HepG2 (cell line): ENCODE measurements around the gene CTRL. TPM values are rescaled to one million over a fixed set of nuclear protein-coding genes. Genes with fewer than 3 reads are reported as not detected.

Source experiments
- ATAC-seq: fragments of 200-7000 bp; cut with Tn5 transposase; 3 replicates; pipeline ENCODE4 v1.9.1; 2020; ENCODE audit warnings: mild to moderate bottlenecking, moderate library complexity
- BruUV-seq: library from RNA; stranded (reverse); fragments of 400-500 nt; replicated peaks from 2 replicates; lab custom pipeline; 2021; lab: Mats Ljungman, UMichigan
- CTCF ChIA-PET: fragments of 300-600 bp; formaldehyde crosslinking; extraction: SDS; loops from one replicate; lab custom pipeline; 2021; ENCODE audit warnings: low total read pairs, inconsistent platforms, low intra/inter-chr PET ratio; lab: Yijun Ruan, JAX
- POLR2A ChIA-PET: fragments of 350-600 bp; sonication (Branson Sonifier 250); formaldehyde crosslinking; loops from one replicate; lab custom pipeline; 2020; ENCODE audit warnings: antibody characterized with exemption, inconsistent platforms; lab: Yijun Ruan, JAX
- DNase-seq: peaks from one replicate; pipeline ENCODE4 v3.0.0-alpha.2; 2015; ENCODE audit warnings: low spot score
- FAIRE-seq: peaks from 3 replicates; lab custom pipeline; 2011; peaks lifted over from hg19 to GRCh38; lab: Jason Lieb, UNC
- H2AFZ ChIP-seq: one replicate; pipeline ENCODE4 v1.6.1; 2011; ENCODE audit warnings: low read length, inconsistent platforms
- H3K27ac ChIP-seq: fragments of 300-600 bp; 3 replicates; pipeline ENCODE4 v1.8.0; 2011; ENCODE audit warnings: mixed run types, mild to moderate bottlenecking, mixed read lengths, low read length, inconsistent platforms; ENCODE audit not compliant: insufficient read depth; ENCODE audit errors: extremely low read length
- H3K27me3 ChIP-seq, 2 experiments: fragments of 200-600 bp in 1 of 2; 2 replicates in 1 of 2; 3 replicates in 1 of 2; pipeline versions ENCODE4 v1.6.0 to v1.8.0; 2011; ENCODE audit warnings: low read length in 2 of 2, mild to moderate bottlenecking in 2 of 2, moderate library complexity in 2 of 2, inconsistent platforms in 1 of 2; ENCODE audit not compliant: insufficient read depth in 2 of 2, control insufficient read depth in 1 of 2
- H3K36me3 ChIP-seq, 2 experiments: fragments of 200-600 bp in 1 of 2; replicated peaks in 1 of 2; 2 replicates in 1 of 2; 3 replicates in 1 of 2; pipeline versions ENCODE4 v1.5.1 to v1.8.0; 2011; ENCODE audit warnings: low read length in 2 of 2, inconsistent platforms in 1 of 2; ENCODE audit not compliant: insufficient read depth in 2 of 2, control insufficient read depth in 1 of 2
- H3K4me1 ChIP-seq: 2 replicates; pipeline ENCODE4 v1.5.1; 2012; ENCODE audit warnings: low read length, inconsistent platforms; ENCODE audit not compliant: insufficient read depth
- H3K4me2 ChIP-seq: 2 replicates; pipeline ENCODE4 v1.6.0; 2011; ENCODE audit warnings: low read depth, low read length, inconsistent platforms
- H3K4me3 ChIP-seq, 3 experiments: fragments of 200-600 bp in 1 of 3; sonication (generic), shearing (Covaris generic) in 1 of 3; replicated peaks in 1 of 3; 2 replicates each; pipeline ENCODE4 v1.5.1; 2011 to 2016; ENCODE audit warnings: low read length in 3 of 3, inconsistent platforms in 2 of 3, low read depth in 2 of 3, mild to moderate bottlenecking in 2 of 3, control low read depth in 1 of 3, mixed read lengths in 1 of 3; ENCODE audit not compliant: insufficient read depth in 1 of 3
- H3K79me2 ChIP-seq: one replicate; pipeline ENCODE4 v1.6.1; 2011; ENCODE audit warnings: low read length, inconsistent platforms; ENCODE audit not compliant: insufficient read depth
- H3K9ac ChIP-seq: 2 replicates; pipeline ENCODE4 v1.6.0; 2011; ENCODE audit warnings: mild to moderate bottlenecking, low read depth, low read length, inconsistent platforms; ENCODE audit not compliant: insufficient read depth
- H3K9me3 ChIP-seq: 2 replicates; pipeline ENCODE4 v1.5.1; 2012; ENCODE audit warnings: mild to moderate bottlenecking, low read length
- H4K20me1 ChIP-seq: 2 replicates; pipeline ENCODE4 v1.6.0; 2011; ENCODE audit warnings: inconsistent platforms, mild to moderate bottlenecking, low read length, moderate library complexity; ENCODE audit not compliant: insufficient read depth
- ERF ChIP-seq: IDR thresholded peaks from 2 replicates; pipeline ENCODE4 v1.6.1; 2018; ENCODE audit warnings: missing biosample characterization, missing genetic modification reagents
- NFATC3 ChIP-seq: sonication (generic); formaldehyde crosslinking; IDR thresholded peaks from 2 replicates; pipeline ENCODE4 v1.5.1; 2020; ENCODE audit warnings: mild to moderate bottlenecking, missing genetic modification reagents
- RBFOX2 ChIP-seq: fragments of 200-400 bp; formaldehyde crosslinking; IDR thresholded peaks from 2 replicates; pipeline ENCODE4 v1.6.1; 2017; ENCODE audit warnings: low read depth, mild to moderate bottlenecking, low read length
- SKI ChIP-seq: fragments of 450-650 bp; IDR thresholded peaks from one replicate; pipeline ENCODE4 v1.6.1; 2018; ENCODE audit warnings: mild to moderate bottlenecking; ENCODE audit not compliant: partially characterized antibody
- SRY ChIP-seq: sonication (generic); formaldehyde crosslinking; IDR thresholded peaks from 2 replicates; pipeline ENCODE4 v1.8.0; 2022; ENCODE audit warnings: mild to moderate bottlenecking, missing genetic modification reagents
- WIZ ChIP-seq: sonication (generic); formaldehyde crosslinking; IDR thresholded peaks from 2 replicates; pipeline ENCODE4 v1.5.1; 2020; ENCODE audit warnings: mild to moderate bottlenecking, missing genetic modification reagents
- ZNF350 ChIP-seq: sonication (generic); formaldehyde crosslinking; IDR thresholded peaks from 2 replicates; pipeline ENCODE4 v1.4.0; 2020; ENCODE audit warnings: mild to moderate bottlenecking, low read depth, missing genetic modification reagents, borderline replicate concordance
- WGBS: methylation state at CpG from one replicate; pipeline ENCODE4 v1.1.6; 2017; ENCODE audit warnings: low lambda C conversion rate; 5-methylcytosine and 5-hydroxymethylcytosine counted together
- in situ Hi-C: cut with HindIII; loops from 2 replicates; pipeline ENCODE4 v1.10.0; 2017; ENCODE audit warnings: low pct_unique_long_range_greater_than_20kb; ENCODE audit not compliant: extremely low pct_ligation_motif_present
- intact Hi-C: fragments of 100-400 bp; cut with micrococcal nuclease; formaldehyde crosslinking; loops from one replicate; pipeline ENCODE4 v1.10.0; 2022; ENCODE audit not compliant: unreplicated experiment
- polyA plus RNA-seq, 8 experiments: library from polyadenylated mRNA; depleted of rRNA in 3 of 8; stranded (reverse) in 7 of 8; unstranded in 1 of 8; fragments of >200 nt; fragmentation: Illumina TruSeq in 4 of 8; extraction: Trizol in 4 of 8; gene quantifications; 2 replicates each; pipeline versions ENCODE4 v1.2.1 to v1.2.3, GENCODE V29; 2011 to 2016; ENCODE audit warnings: low read depth in 4 of 8, missing spikeins in 1 of 8, mixed read lengths in 1 of 8; ENCODE audit not compliant: insufficient read depth in 1 of 8
- total RNA-seq, 5 experiments: library from RNA; depleted of rRNA; stranded (reverse); fragments of >200 nt; fragmentation: Illumina TruSeq; extraction: Trizol; gene quantifications; 2 replicates each; pipeline ENCODE4 v1.2.3, GENCODE V29; 2016; ENCODE audit warnings: low read depth in 1 of 5
- TF ChIP-seq, protein P1 (sequence below): sonication (generic); formaldehyde crosslinking; IDR thresholded peaks from 2 replicates; pipeline ENCODE4 v1.8.0; 2022; ENCODE audit warnings: missing genetic modification reagents, mild to moderate bottlenecking, borderline replicate concordance

The CTRL gene
- total and polyA plus RNA-seq, 2 of the 13 experiments (the other 11 are each of a cell fraction or from before 2014, with no cell fraction given): 1.9 to 2.7 TPM

DNA sequence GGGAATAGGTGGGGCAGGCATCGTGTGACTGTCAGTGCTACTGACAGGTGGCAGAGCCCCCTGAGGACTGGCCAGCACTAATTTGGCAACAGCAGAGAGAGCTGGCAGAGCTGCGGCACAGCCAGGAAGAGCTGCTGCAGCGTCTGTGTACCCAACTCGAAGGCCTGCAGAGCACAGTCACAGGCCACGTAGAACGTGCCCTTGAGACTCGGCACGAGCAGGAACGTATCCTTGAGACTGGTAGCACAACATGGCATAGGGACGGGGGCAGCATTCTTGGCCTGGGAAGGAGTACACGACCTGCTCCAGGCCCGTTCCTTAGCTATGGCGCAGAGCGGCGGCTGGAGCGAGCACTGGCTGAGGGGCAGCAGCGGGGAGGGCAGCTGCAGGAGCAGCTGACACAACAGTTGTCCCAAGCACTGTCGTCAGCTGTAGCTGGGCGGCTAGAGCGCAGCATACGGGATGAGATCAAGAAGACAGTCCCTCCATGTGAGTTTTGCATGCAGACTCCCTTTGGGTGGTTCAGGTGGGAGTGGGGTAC lies 50.0 kb downstream of the CTRL start:
- POLR2A ChIA-PET: interaction anchor here (2.1 to 3.3 kb wide), 3 partner anchors 11 to 61 kb away, joined by 5 to 22 read pairs (median 12); partner anchors contain the start of genes LCAT and PSKH1
- TF ChIP-seq ERF: no peak
- TF ChIP-seq SKI: no peak
- no peak for TF ChIP-seq WIZ (CRISPR knock-in tag)
- no peak for TF ChIP-seq SRY (CRISPR knock-in tag)
- TF ChIP-seq, protein P1, sequence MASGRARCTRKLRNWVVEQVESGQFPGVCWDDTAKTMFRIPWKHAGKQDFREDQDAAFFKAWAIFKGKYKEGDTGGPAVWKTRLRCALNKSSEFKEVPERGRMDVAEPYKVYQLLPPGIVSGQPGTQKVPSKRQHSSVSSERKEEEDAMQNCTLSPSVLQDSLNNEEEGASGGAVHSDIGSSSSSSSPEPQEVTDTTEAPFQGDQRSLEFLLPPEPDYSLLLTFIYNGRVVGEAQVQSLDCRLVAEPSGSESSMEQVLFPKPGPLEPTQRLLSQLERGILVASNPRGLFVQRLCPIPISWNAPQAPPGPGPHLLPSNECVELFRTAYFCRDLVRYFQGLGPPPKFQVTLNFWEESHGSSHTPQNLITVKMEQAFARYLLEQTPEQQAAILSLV (CRISPR knock-in tag): no peak
- no peak for TF ChIP-seq NFATC3 (CRISPR knock-in tag)
- no peak for TF ChIP-seq ZNF350 (CRISPR knock-in tag)
- TF ChIP-seq RBFOX2: 0 out of 2 replicates have a peak, but pooled peaks have one; percentile 13
- TF ChIP-seq, all 625 proteins: peak for 1
- intact Hi-C loops: loop anchor here (5.0 kb wide), 1 partner anchor 161 kb away; no protein-coding TSS in a partner anchor
- FAIRE-seq (no peak), DNase-seq (no peak), ATAC-seq (no peak)
- CTCF ChIA-PET: interaction anchor here (5.3 kb wide), 1 partner anchor 46 kb away, joined by 63 read pairs; no protein-coding TSS in a partner anchor
- Histone ChIP-seq H2AFZ (no peak overlapping the region), H4K20me1 (no peaks in the 10 kb centered on the region), H3K27me3 (no peaks in the 10 kb centered on the region), H3K4me2 (no peak overlapping the region), H3K9ac (no peak overlapping the region), H3K4me3 (no peak overlapping the region), H3K27ac (no peak overlapping the region), H3K36me3 (peaks cover 58 to 88% of the 10 kb centered on the region in 2 experiments), H3K9me3 (no peaks in the 10 kb centered on the region), H3K79me2 (no peaks in the 10 kb centered on the region), H3K4me1 (peaks cover 31% of the 10 kb centered on the region)
- WGBS: 95% methylated on average over 20 of the region's 21 CpGs
- in situ Hi-C loops: loop anchor here (10.0 kb wide), 1 partner anchor 163 kb away; no protein-coding TSS in a partner anchor
- no TSS peak for BruUV-seq
